HFF-Myc (cell line): Measurements from ENCODE around the gene DHDDS.

Source experiments
- DNase-seq: peaks from one replicate; pipeline ENCODE4 v3.0.0-alpha.2; 2011; ENCODE audit warnings: low read depth; ENCODE audit errors: extremely low read depth
- H3K4me3 ChIP-seq: replicated peaks from 2 replicates; pipeline ENCODE4 v1.5.1; 2011; ENCODE audit warnings: low read depth, mild to moderate bottlenecking, control low read depth, low read length
- TF ChIP-seq, protein P1 (sequence below): IDR thresholded peaks from 2 replicates; pipeline ENCODE4 v1.5.1; 2012; ENCODE audit warnings: mild to moderate bottlenecking, low read depth, low read length, control low read depth; ENCODE audit errors: missing control alignments

Gene DHDDS

DNA sequence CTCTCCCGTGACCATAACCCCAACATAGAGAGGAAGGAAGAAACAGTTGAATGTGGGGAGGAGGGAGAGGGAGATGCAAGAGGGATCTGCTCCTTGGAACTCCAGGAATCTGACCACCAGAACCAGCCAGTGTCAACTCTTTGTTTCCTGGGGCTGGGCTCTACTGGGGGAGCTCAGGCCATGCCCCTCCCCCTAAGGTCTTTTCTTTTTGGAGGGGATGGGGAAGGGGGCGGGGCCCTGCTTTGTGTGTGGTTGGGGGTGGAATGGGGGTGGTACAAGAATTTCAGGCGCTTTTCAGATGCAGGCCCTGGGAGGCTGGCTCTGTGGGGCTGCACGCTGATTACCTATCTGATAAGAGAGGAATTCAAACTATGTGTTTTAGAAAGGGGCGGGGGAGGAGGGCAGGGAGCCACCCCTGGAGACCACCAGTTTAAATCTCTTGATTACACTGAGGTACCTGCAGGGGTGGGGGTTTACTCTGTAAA, 13.2 kb upstream of the DHDDS start:
- TF ChIP-seq, protein P1, sequence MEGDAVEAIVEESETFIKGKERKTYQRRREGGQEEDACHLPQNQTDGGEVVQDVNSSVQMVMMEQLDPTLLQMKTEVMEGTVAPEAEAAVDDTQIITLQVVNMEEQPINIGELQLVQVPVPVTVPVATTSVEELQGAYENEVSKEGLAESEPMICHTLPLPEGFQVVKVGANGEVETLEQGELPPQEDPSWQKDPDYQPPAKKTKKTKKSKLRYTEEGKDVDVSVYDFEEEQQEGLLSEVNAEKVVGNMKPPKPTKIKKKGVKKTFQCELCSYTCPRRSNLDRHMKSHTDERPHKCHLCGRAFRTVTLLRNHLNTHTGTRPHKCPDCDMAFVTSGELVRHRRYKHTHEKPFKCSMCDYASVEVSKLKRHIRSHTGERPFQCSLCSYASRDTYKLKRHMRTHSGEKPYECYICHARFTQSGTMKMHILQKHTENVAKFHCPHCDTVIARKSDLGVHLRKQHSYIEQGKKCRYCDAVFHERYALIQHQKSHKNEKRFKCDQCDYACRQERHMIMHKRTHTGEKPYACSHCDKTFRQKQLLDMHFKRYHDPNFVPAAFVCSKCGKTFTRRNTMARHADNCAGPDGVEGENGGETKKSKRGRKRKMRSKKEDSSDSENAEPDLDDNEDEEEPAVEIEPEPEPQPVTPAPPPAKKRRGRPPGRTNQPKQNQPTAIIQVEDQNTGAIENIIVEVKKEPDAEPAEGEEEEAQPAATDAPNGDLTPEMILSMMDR: no peak
- no peak overlapping the region for H3K4me3 ChIP-seq
- no peak for DNase-seq

DNA sequence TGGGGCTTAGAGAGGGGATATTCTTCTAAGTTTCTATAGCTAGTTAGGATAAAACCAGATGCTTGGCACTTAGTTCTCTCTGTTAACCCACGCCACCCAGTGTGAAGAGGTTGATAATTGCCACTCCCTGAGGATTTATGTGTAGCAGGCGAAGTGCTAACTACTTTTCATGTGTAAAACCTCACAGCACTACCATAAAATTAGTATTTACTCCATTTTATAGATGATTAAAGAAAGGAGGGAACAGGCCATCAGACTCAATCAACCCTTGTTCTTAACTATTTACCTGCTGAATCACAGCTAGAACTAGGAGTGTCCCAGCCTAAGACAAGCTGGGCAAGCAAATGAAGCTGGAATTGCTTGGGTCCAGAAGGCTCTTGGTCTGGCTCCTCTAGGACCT, 12.6 kb upstream of the DHDDS start:
- no peak overlapping the region for H3K4me3 ChIP-seq
- TF ChIP-seq, protein P1: no peak
- DNase-seq: no peak

DNA sequence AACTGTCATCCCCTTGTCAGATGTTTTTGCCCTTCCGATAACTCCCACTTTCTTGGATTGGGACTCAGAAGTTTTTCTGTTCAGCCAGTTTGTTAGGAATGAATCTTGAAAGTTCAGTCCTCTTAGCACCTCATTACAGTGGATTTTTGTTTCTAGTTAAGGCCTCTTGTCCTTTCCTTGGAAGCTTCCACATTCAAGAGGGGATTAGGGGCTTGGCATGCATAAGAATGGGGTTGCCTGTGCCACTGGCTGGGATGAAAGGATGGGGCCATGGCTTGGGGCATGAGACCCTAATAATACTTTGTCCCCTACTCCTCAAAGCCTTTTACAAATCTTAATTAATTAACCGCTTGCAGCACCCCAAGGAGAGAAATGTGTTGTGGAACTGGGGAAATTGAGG, 2.4 kb upstream of the DHDDS start:
- TF ChIP-seq, protein P1: no peak
- H3K4me3 ChIP-seq: no peak overlapping the region
- no peak for DNase-seq

DNA sequence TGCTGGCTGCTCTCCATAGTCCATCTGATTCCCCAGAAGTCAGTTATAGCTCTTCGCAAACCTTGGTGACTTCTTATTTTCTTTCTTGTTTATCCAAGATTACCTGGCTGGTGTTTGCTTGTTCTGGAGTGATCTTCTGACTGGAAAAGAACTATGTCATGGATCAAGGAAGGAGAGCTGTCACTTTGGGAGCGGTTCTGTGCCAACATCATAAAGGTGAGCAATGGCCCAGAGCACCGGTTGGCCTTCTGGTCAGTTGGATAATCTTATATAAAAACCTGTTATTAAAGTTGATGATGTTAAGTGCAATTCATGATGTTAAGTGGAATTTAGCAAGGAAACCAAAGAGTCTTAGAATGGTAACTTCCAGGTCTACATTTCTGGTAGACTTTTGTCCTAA, 672 bp downstream of the DHDDS start:
- no peak for DNase-seq
- H3K4me3 ChIP-seq: peak overlapping the region; percentile 77
- TF ChIP-seq, protein P1: no peak

DNA sequence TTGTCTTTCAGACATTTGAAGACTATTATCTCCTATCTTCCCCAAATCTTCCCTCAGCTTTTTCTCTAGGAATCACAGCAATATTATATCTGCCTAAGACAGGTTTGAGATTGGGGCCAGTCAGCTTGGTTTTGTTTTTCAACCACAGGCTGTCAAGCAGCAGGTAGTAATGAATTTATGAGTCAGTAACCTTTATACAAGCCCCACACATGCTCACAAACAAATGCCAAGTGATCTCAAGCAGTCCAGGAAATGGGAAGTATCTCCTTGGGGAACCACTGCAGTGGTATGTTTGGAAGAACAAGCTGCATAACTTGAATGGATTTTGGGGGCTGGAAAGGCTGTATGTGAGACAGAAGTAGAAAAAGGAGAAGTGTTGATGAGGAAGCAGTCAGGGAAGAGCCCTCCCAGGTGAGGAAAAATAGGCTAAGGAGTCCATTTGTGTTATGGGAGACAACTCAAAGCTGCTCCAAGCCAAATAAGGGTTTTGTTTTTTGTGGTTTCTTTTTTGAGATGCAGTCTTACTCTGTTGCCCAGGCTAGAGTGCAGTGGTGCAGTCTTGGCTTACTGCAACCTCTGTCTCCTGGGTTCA, 2.1 kb downstream of the DHDDS start:
- TF ChIP-seq, protein P1: no peak
- H3K4me3 ChIP-seq: no peak overlapping the region
- no peak for DNase-seq

DNA sequence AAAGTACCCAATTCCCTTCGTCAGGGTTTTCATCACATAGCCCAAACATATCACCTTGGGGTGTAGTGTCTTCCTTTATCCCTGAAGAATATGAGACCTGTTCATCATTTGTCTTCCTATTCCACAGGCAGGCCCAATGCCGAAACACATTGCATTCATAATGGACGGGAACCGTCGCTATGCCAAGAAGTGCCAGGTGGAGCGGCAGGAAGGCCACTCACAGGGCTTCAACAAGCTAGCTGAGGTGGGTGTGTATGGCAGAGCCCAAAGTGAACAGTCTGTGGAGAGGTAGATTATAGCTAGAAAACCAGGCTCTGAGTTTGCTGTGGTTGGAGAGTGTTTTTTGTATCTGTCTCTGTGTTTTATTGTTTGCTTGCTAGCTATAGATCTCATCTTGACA, 5.9 kb downstream of the DHDDS start:
- TF ChIP-seq, protein P1: no peak
- DNase-seq: no peak
- no peak overlapping the region for H3K4me3 ChIP-seq

DNA sequence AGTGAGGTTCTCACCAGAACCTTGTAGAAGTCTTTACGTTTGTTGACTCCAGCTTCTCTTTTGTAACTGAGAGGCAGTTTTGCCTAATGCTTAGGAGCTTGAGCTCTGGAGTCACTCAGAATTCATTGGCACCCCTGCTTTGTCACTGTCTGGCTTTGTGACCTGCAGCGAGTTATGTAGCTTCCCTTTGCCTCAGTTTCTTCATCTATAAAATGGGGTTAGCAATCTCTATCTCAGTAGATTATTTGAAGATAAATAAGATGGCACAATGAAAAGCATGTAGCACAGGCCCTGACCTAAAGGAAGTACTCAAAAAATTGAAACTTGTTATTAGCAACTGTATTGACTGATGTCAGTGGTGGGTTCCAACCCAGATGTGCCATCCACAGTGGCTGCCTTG, 8.1 kb downstream of the DHDDS start:
- TF ChIP-seq, protein P1: no peak
- no peak for DNase-seq
- no peak overlapping the region for H3K4me3 ChIP-seq
